CD4-positive, alpha-beta T cell treated with Interleukin-4 for 4 hours (primary cell): Measurements from ENCODE around the gene CRISPLD2.

Experiments
- DNase-seq: peaks from one replicate; pipeline ENCODE4 v3.0.0-alpha.2; 2020

The CRISPLD2 gene

DNA sequence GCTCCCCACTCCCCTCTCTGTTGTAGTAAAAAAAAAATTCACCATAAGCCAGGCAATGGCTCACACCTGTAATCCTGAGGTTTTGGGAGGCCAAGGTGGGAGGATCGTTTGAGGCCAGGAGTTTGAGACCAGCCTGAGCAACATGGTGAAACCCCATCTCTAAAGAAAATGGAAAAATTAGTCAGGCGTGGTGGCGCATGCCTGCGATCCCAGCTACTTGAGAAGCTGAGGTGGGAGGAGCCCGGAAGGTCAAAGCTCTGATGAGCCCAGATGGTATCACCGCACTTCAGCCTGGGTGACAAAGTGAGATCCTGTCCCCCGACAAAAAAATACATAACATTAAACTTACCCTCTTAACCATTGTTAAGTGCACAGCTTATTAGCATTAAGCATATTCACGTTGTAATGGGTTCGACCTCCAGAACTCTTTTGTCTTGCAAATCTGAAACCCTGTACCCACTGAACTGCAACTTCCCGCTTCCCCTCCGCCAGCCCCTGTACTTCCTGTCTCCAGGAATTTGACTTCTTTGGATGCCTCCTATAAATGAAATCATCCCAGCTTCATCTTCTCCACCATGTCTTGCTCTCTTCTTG lies 66.8 kb downstream of the CRISPLD2 start:
- DNase-seq = no peak

DNA sequence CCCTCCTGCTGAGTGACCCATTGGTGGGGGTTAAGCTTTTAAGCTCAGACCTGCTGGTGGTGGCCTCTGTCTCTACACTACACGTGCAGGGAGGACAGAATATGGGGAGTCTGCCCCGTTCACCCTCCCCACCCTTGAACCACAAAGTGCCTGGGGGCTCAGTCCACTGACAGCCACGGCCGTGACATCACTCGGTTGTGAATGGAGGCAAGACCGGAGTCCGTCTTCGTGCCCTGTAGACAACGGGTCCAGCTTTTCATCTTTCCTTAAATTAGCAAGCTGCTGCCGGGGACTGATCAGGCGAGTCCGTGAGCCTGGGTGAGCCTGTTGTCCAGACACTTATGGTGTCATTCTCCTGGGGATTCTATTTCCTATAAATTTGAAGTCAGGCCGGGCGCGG lies 67.4 kb downstream of the CRISPLD2 start:
- no peak for DNase-seq

DNA sequence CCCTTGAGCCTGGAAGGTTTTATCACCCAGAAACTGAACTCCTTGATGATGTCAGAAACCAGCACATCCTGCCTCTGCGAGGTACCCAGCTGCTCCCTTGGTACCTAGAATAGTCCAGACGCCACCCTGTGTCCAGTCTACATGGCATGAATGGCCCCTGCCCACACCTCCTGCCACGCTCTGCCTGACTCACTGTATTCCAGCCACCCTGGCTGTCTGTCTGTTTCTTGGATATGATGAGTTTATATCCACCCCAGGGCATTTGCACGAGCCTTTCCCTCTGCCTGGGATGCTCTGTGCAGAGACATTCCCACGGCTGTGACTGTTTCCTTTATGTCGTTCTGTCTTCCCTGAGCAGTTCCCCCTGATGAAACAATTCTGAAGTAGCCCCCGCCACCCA lies 68.7 kb downstream of the CRISPLD2 start:
- no peak for DNase-seq

DNA sequence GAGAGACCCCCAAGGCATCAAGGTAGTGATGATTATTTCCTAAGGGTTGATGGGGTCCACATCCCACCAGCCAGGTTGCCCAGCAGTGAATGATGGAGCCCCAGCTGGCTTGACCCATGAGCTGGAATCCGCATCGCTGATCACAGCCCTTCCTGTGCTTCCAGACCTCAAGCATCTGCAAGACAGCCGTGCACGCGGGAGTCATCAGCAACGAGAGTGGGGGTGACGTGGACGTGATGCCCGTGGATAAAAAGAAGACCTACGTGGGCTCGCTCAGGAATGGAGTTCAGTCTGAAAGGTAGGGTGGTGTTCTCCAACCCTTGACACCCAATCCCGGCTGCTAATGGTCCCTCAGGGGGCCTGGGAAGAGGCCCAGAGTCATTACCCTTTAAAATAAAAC lies 69.3 kb downstream of the CRISPLD2 start:
- no peak for DNase-seq

DNA sequence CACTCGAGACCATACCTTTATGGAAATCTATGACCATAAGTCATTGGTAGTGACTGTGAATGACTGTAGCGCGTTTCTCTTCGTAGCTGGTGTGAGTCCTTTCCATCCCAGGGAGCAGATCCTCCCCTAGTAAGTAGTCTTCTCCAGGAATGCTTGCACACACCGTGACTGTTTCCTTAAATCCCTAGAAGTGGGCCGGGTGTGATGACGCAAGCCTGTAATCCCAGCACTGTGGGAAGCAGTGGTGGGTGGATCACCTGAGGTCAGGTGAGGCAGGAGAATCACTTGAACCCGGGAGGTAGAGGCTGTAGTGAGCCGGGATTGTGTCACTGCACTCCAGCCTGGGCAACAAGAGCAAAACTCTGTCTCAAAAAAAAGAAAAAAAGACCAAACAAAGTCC lies 70.6 kb downstream of the CRISPLD2 start:
- no peak for DNase-seq

DNA sequence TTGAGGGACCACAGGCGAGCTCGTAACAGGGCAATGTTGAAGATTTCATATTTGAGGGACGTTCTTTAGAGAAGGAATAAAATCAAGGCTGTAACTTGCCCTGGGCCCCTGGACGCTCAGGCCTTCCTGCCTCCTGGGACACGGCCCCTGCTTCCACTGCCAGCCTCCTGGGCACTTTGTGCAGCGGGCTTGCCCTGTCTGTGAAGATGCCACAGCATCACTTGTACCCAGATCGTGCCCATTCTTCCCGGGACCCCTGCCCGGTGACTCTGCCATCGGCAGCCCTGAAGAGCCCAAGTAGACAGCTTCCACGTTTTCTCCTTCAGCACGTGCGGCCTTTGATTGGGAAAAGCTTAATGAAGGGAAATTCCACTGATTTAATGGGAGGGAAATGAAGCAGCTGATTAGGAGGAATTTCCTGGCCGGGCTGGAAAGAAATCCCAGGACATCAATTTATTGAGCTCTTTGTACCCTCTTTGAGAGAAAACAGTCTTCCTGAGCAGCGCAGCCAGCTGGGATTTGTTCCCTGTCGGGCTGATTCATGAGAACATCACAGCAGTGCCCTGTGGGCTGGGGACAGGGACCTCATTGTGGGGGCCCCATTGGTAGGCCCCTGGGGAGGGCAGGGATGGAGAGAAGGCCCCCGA lies 71.5 kb downstream of the CRISPLD2 start:
- DNase-seq = no peak

DNA sequence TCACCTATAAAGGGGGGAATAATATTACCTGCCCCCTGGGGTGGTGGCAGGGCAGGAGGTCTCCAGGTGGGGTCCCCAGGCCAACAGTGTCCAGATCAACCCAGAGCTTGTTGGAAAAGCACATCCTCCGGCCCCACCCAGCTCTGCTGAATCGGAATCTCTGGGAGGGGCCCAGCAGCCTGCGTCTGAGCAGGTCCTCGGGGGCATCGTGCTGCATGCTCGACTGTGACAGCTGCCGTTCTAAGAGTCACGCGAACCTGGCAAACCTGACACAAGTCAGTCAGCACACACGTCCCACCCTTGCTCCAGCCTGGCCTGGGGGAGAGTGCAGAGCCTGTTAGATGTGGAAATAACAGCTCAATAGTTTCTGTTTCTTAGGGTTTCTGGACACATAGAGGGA lies 72.3 kb downstream of the CRISPLD2 start:
- DNase-seq = no peak

DNA sequence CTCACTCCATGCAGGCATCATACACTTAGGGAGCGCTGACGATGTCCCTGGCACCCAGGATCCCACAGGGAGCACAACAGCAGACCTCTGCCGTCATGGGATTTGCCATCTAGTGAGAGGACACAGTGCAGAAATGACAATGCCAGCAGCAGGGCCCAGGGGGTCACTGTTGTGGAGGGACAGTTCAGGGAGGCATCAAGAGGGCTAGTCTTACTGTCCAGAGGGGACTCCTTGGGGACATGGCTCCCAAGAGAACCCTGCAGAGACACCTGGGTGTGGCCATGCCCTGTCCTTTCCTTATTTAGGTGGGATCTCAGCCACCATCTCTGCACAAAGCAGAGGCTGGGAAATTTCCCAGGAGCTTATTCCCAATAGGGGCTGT lies 73.7 kb downstream of the CRISPLD2 start:
- no peak for DNase-seq

DNA sequence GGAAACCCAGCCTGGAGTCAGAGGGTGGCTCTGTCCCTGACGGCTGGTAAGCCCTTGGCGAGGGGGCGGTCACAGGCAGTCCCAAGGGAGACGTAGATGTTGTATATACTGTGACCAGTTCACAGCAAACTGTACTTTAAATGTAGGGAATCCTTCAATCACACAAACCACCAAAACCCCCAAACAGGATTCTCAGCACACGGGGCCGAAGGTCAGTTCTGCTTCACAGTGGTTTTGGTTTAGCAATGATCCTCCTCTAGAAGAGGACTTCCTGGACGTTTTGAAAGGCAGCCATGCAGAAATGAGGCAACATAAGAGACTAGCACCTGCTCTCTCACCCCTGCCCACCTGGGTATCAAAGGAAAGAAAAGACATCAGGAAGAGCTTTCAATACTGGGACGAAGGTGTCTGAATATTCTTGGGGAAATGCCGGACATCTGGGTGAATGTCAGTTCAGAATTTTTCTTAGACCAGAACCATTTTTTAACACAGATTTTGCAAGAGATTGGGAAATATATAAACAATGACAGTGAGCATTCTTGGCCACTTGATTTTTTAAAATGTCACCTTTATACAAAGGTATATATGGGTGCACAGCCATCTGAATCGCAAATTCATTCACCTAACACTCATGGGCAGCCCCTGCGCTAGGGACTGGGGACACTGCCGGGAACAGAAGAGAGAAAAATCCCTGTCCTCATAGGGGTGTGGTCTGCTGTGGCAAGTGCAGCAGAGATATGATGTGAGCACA lies 74.2 kb downstream of the CRISPLD2 start:
- DNase-seq = no peak

DNA sequence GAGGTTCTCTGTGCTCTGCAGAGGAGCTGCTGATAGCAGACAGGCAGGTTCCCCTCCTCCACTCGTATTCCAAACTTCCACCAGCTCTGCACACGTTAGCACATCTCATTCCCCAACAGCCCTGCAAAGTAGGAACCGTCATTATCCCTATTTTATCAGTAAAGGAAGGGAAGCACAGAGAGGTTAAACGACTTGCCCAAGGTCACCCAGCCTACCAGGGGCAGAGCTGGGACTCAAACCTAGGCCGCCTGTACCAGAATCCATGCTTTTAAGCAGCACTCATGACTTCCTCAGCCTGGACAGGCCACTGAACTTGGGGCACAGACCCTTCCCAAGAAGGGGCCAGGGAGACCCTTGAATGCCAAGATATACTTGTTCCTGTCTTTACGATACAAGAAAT lies 75.2 kb downstream of the CRISPLD2 start:
- DNase-seq = no peak

DNA sequence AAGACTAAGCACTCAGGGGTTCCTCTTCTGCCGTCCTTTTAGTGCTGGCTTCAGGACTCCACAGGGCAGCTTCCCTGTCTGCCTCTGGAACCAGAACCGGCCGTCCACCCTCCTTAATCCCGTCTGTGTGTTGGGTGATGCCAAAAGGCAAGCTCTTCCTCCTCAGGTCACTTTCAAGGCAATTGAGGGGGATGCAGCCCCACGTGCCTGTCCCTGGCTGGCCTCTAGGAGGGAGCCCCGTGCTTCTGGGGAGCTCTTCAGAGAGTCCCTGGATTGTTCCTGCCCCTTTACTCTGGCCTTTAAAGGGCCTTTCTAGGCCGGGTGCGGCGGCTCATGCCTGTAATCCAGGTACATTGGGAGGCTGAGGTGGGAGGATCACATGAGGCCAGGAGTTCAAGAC lies 77.1 kb downstream of the CRISPLD2 start:
- no peak for DNase-seq

DNA sequence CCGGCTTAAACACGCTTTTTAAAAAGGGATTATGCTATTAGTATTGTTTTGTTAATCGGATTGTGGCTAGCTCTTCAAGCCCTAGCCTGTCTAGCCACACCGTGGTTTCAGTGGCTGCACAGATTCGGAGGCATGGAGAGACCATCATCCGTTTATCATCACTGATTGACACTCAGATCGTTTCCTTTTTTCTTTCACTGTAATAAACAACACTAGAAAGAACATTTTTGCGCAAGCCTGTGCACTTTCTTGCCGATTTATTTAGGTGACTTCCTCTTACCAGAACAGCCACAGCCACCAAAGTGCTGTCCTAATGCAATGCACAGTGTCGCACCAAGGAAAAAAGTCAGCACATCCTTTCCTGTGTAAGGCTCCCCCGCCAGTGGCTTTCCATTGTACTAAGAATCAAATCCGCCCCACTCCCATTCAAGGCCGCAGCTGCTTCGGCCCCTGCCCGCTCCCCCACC lies 78.2 kb downstream of the CRISPLD2 start:
- peak; percentile 2 for DNase-seq

DNA sequence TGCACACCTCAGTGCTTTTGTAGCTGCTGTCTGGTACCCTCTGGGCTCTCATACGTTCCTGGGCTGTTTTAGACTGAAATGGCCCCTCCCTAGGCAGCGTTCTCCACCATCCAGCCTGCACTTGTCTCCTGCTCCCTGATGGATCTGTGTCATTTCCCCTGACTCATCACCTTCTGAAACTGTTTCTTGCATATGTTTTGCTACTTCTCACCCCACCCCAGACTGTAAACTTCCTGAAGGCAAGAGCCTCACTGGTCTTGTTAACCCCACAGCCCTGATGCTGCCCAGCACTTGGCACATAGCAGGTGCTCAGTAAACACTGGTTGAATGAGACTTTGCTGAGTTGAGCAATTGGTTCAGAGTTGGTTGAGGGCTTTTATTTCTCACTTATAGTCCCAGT lies 78.7 kb downstream of the CRISPLD2 start:
- no peak for DNase-seq

DNA sequence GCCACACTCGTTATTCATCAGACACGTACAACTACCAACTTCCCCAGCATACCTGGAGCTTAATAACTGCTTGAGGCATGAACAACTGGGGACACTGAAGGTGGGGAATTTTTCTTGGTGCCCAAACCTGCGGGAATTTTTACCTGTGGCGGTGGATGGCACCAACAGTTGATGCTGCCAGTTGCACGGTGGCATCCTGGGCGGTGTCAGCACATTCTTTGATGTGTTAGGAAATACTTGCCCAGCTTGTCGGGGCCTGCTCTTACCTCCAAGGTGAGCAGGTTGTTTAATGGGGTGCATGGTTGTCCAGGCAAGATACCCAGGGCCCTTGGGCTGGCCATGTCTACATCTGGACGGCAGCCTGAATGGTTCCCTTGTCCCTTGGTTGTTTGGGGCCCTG lies 79.6 kb downstream of the CRISPLD2 start:
- no peak for DNase-seq

DNA sequence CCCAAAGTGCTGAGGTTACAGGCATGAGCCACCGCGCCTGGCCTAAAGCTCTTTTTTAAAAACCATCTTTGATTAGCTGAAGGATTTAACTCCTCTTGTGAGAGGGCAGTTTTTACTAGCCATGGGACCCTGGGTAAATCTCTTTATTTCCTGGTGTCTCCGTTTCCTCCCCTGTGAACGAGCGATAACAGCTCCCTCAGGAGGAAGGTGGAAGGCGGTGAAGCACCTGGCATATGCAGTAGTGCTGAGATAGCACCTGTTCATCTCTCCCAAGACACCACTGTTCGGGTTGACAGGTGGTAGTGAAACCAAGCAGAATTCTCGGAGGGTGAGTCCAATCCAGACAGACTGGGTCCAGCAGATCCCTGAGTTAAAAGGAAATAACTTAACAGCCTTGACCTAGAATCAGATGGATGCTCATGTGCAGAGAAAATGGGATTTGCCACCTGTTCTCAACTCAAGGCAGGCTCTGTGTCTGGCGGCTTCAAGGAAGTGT lies 86.2 kb downstream of the CRISPLD2 start:
- no peak for DNase-seq

DNA sequence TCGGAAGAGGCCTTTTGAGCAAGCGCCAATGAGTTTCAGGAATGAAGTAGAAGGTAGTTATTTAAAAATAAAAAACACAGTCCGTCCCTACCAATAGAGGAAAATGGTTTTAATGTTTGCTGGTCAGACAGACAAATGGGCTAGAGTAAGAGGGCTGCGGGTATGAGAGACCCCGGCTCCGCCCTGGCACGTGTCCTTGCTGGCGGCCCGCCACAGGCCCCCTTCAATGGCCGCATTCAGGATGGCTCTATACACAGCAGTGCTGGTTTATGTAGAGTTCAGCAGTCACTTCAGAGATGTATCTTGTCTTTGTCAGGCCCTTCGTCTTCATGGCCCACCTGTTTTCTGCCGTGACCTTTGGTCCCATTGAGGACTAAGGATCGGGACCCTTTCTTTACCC lies 87.3 kb downstream of the CRISPLD2 start:
- DNase-seq = no peak

DNA sequence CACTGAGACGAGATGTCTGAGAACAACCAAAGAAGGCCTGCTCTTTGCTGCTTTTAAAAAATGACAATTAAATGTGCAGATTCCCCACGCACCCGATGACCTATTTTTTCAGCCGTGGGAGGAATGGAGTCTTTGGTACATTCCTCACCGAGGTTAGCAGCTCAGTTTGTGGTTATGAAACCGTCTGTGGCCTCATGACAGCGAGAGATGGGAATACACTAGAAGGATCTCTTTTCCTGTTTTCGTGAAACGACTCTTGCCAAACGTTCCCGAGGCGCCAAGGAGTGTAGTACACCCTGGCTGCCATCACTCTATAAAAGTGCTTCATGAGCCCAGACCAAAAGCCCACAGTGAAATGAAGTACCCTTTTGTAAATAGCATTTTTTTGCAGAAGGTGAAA lies 87.8 kb downstream of the CRISPLD2 start:
- no peak for DNase-seq

DNA sequence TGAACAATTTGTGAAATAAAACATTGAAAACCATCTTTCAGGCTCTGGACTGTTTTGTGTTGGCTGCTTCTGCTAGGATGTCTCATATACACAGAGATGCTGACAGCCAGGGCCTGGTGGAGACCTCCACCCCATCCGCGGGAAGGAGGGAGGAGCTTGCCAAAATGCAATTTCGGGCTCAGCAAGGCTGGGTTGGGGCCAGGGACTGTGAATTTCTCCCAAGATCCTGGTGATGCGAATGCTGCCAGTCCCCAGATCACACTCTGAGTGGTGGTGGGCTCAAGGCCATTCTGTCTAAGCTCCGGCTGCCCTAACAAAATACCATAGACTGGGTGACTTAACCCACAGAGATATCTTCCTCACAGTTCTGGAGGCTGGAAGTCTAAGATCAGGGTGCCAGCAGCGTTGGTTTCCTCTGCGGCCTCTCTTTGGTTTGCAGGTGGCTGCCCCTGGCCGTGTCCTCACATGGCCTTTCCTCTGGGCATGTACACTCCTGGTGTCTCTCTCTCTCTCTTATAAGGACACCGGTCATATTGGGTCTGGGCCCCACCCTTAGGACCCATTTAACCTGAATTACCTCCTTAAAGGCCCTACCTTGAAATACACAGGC lies 89.8 kb downstream of the CRISPLD2 start:
- DNase-seq = no peak

DNA sequence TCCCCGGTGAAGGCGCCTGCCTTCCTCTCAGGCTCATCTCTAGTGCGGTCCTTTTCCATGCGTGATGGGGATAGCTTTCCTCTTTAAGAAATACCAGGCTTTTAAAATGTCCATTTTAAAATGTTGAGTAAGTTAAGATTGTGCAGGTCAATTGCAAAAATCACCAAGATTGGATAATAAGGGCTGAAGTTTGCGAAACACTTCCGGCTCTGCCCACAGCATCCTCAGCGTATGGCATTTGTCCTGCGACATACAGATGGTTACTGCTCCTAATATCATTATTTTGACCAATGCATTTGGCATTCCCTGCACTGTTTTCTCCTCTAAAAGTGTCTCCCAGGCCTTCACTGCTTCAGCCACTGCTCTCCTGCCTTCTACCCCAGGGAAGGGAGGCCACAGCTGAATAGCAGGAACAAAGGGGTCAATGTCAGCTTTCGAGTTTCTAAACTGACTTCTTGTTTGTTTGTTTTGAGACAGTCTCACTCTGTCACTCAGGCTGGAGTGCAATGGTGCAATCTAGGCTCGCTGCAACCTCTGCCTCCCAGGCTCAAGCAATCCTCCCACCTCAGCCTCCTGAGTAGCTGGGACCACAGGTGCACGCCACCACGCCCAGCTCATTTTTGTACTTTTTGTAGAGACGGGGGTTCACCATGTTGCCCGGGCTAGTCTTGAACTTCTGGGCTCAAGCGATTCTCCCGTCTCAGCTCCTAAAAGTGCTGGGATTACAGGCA lies 91.9 kb downstream of the CRISPLD2 start:
- no peak for DNase-seq

DNA sequence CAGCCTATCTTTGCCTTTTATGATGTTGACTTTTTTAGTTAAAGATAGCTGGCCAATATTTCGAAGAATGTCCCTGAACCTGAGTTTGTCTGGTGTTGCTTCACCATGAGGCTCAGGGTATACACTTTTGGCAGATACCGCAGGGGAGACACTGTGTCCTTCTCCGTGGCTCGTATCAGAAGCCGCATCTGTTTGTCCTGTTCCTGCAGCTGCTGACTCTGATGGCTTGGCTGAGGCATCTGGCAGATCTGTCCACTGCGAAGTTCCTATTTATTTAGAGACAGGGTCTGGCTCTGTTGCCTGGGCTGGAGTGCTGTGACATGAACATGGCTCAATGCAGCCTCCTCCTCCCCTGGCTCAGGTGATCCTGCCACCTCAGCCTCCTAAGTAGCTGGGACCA lies 93.5 kb downstream of the CRISPLD2 start:
- no peak for DNase-seq

DNA sequence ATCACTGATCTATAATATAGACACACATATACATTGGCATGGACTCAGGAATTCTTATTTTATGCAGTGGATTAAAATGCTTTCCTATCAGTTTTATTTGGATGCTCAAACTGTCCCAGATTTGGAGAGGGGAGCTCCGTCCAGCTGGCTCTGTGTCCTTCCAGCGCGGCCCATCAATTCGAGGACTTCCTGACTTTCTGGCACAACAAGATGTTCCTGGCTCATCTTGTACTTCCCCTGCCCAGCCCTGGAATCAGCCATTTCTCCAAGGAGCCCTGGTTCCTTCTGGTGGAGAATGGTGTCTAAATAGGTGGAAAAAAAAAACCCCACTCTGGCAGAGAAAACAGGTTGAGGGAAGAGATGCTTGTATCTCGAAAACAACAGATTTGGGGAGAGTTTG lies 94.5 kb downstream of the CRISPLD2 start:
- DNase-seq = no peak

DNA sequence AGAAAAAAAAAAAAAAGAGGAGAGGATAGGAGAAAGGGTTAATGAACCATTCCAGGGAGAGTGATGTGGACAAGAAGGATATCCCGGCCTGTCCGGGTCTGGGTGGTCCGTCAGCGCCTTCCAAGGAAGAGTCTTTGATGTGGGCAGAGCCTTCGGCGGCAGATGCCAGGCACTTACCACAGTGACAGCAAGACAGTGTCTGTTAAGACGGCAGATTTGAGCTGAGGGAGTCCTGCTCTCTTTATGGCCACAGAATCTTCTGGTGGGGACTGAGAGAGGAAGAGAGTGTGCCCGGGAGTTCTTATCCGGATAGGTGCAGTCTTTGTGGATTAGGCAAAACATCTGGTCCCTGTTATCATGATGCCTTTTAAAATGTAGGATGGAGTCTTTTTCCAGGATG lies 96.4 kb downstream of the CRISPLD2 start:
- no peak for DNase-seq

DNA sequence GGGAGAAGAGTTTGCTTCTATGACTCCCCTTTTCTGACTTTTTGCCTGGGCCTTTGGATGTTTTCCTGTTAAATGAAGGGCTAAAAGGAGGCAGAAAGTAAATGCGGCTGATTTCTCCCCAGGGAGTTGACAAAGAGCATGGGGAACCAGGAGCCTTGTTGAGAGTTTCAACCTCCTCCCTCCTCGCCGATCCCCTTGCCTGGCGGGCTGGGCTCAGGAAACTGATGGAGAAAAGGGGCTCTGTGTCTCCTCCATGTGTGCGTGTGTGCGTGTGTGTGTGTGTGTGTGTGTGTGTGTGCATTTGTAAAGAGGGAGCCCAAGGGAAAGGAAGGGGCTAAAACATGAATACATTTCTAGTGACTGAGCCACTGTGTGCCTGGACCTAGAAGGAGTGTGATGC lies 97.1 kb downstream of the CRISPLD2 start:
- no peak for DNase-seq
